HepG2 (cell line): ENCODE measurements around the gene TMEM266. TPM values are rescaled to one million over a fixed set of nuclear protein-coding genes. Genes with fewer than 3 reads are reported as not detected.
A peak's percentile ranks its signal among the peaks of the same experiment; 100 is the strongest.

ENCODE experiments used
- ATAC-seq: fragments of 200-7000 bp; cut with Tn5 transposase; 3 replicates; pipeline ENCODE4 v1.9.1; 2020; ENCODE audit warnings: mild to moderate bottlenecking, moderate library complexity
- BruUV-seq: library from RNA; stranded (reverse); fragments of 400-500 nt; replicated peaks from 2 replicates; lab custom pipeline; 2021; lab: Mats Ljungman, UMichigan
- CTCF ChIA-PET: fragments of 300-600 bp; formaldehyde crosslinking; extraction: SDS; loops from one replicate; lab custom pipeline; 2021; ENCODE audit warnings: low total read pairs, inconsistent platforms, low intra/inter-chr PET ratio; lab: Yijun Ruan, JAX
- POLR2A ChIA-PET: fragments of 350-600 bp; sonication (Branson Sonifier 250); formaldehyde crosslinking; loops from one replicate; lab custom pipeline; 2020; ENCODE audit warnings: antibody characterized with exemption, inconsistent platforms; lab: Yijun Ruan, JAX
- DNase-seq: peaks from one replicate; pipeline ENCODE4 v3.0.0-alpha.2; 2015; ENCODE audit warnings: low spot score
- FAIRE-seq: peaks from 3 replicates; lab custom pipeline; 2011; peaks lifted over from hg19 to GRCh38; lab: Jason Lieb, UNC
- H2AFZ ChIP-seq: one replicate; pipeline ENCODE4 v1.6.1; 2011; ENCODE audit warnings: low read length, inconsistent platforms
- H3K27ac ChIP-seq: fragments of 300-600 bp; 3 replicates; pipeline ENCODE4 v1.8.0; 2011; ENCODE audit warnings: mixed run types, mild to moderate bottlenecking, mixed read lengths, low read length, inconsistent platforms; ENCODE audit not compliant: insufficient read depth; ENCODE audit errors: extremely low read length
- H3K27me3 ChIP-seq, 2 experiments: fragments of 200-600 bp in 1 of 2; 2 replicates in 1 of 2; 3 replicates in 1 of 2; pipeline versions ENCODE4 v1.6.0 to v1.8.0; 2011; ENCODE audit warnings: low read length in 2 of 2, mild to moderate bottlenecking in 2 of 2, moderate library complexity in 2 of 2, inconsistent platforms in 1 of 2; ENCODE audit not compliant: insufficient read depth in 2 of 2, control insufficient read depth in 1 of 2
- H3K36me3 ChIP-seq, 2 experiments: fragments of 200-600 bp in 1 of 2; replicated peaks in 1 of 2; 2 replicates in 1 of 2; 3 replicates in 1 of 2; pipeline versions ENCODE4 v1.5.1 to v1.8.0; 2011; ENCODE audit warnings: low read length in 2 of 2, inconsistent platforms in 1 of 2; ENCODE audit not compliant: insufficient read depth in 2 of 2, control insufficient read depth in 1 of 2
- H3K4me1 ChIP-seq: 2 replicates; pipeline ENCODE4 v1.5.1; 2012; ENCODE audit warnings: low read length, inconsistent platforms; ENCODE audit not compliant: insufficient read depth
- H3K4me2 ChIP-seq: 2 replicates; pipeline ENCODE4 v1.6.0; 2011; ENCODE audit warnings: low read depth, low read length, inconsistent platforms
- H3K4me3 ChIP-seq, 3 experiments: fragments of 200-600 bp in 1 of 3; sonication (generic), shearing (Covaris generic) in 1 of 3; replicated peaks in 1 of 3; 2 replicates each; pipeline ENCODE4 v1.5.1; 2011 to 2016; ENCODE audit warnings: low read length in 3 of 3, inconsistent platforms in 2 of 3, low read depth in 2 of 3, mild to moderate bottlenecking in 2 of 3, control low read depth in 1 of 3, mixed read lengths in 1 of 3; ENCODE audit not compliant: insufficient read depth in 1 of 3
- H3K79me2 ChIP-seq: one replicate; pipeline ENCODE4 v1.6.1; 2011; ENCODE audit warnings: low read length, inconsistent platforms; ENCODE audit not compliant: insufficient read depth
- H3K9ac ChIP-seq: 2 replicates; pipeline ENCODE4 v1.6.0; 2011; ENCODE audit warnings: mild to moderate bottlenecking, low read depth, low read length, inconsistent platforms; ENCODE audit not compliant: insufficient read depth
- H3K9me3 ChIP-seq: 2 replicates; pipeline ENCODE4 v1.5.1; 2012; ENCODE audit warnings: mild to moderate bottlenecking, low read length
- H4K20me1 ChIP-seq: 2 replicates; pipeline ENCODE4 v1.6.0; 2011; ENCODE audit warnings: inconsistent platforms, mild to moderate bottlenecking, low read length, moderate library complexity; ENCODE audit not compliant: insufficient read depth
- BHLHE40 ChIP-seq: IDR thresholded peaks from 2 replicates; pipeline ENCODE4 v1.6.1; 2011; ENCODE audit warnings: low read length, improper control_type of control experiment
- KDM6A ChIP-seq: IDR thresholded peaks from 2 replicates; pipeline ENCODE4 v1.6.1; 2016; ENCODE audit warnings: low read depth
- MYC ChIP-seq: sonication (generic); formaldehyde crosslinking; IDR thresholded peaks from 2 replicates; pipeline ENCODE4 v1.9.0; 2021; ENCODE audit warnings: missing genetic modification reagents, borderline replicate concordance
- RFX3 ChIP-seq: IDR thresholded peaks from 2 replicates; pipeline ENCODE4 v1.6.1; 2016; ENCODE audit warnings: missing biosample characterization, missing genetic modification reagents
- SCMH1 ChIP-seq: sonication (generic); formaldehyde crosslinking; IDR thresholded peaks from 2 replicates; pipeline ENCODE4 v1.9.0; 2021; ENCODE audit warnings: missing genetic modification reagents, mild to moderate bottlenecking, borderline replicate concordance
- ZNF441 ChIP-seq: sonication (generic); formaldehyde crosslinking; IDR thresholded peaks from 2 replicates; pipeline ENCODE4 v1.7.0; 2021; ENCODE audit warnings: missing genetic modification reagents, borderline replicate concordance
- ZNF496 ChIP-seq: sonication (generic); formaldehyde crosslinking; IDR thresholded peaks from 2 replicates; pipeline ENCODE4 v1.8.1; 2023; ENCODE audit warnings: mild to moderate bottlenecking, moderate library complexity, missing genetic modification reagents; ENCODE audit not compliant: insufficient replicate concordance
- ZNF883 ChIP-seq: sonication (generic); formaldehyde crosslinking; IDR thresholded peaks from 2 replicates; pipeline ENCODE4 v1.5.1; 2020; ENCODE audit warnings: mild to moderate bottlenecking, missing genetic modification reagents; ENCODE audit errors: not compliant biosample characterization
- WGBS: methylation state at CpG from one replicate; pipeline ENCODE4 v1.1.6; 2017; ENCODE audit warnings: low lambda C conversion rate; 5-methylcytosine and 5-hydroxymethylcytosine counted together
- in situ Hi-C: cut with HindIII; loops from 2 replicates; pipeline ENCODE4 v1.10.0; 2017; ENCODE audit warnings: low pct_unique_long_range_greater_than_20kb; ENCODE audit not compliant: extremely low pct_ligation_motif_present
- intact Hi-C: fragments of 100-400 bp; cut with micrococcal nuclease; formaldehyde crosslinking; loops from one replicate; pipeline ENCODE4 v1.10.0; 2022; ENCODE audit not compliant: unreplicated experiment
- polyA plus RNA-seq, 8 experiments: library from polyadenylated mRNA; depleted of rRNA in 3 of 8; stranded (reverse) in 7 of 8; unstranded in 1 of 8; fragments of >200 nt; fragmentation: Illumina TruSeq in 4 of 8; extraction: Trizol in 4 of 8; gene quantifications; 2 replicates each; pipeline versions ENCODE4 v1.2.1 to v1.2.3, GENCODE V29; 2011 to 2016; ENCODE audit warnings: low read depth in 4 of 8, missing spikeins in 1 of 8, mixed read lengths in 1 of 8; ENCODE audit not compliant: insufficient read depth in 1 of 8
- total RNA-seq, 5 experiments: library from RNA; depleted of rRNA; stranded (reverse); fragments of >200 nt; fragmentation: Illumina TruSeq; extraction: Trizol; gene quantifications; 2 replicates each; pipeline ENCODE4 v1.2.3, GENCODE V29; 2016; ENCODE audit warnings: low read depth in 1 of 5
- TF ChIP-seq, protein P1 (sequence below): sonication (generic); formaldehyde crosslinking; conservative IDR thresholded peaks from 2 replicates; pipeline ENCODE4 v1.8.1; 2023; ENCODE audit warnings: missing genetic modification reagents
- TF ChIP-seq, protein P2 (sequence below): sonication (generic); formaldehyde crosslinking; IDR thresholded peaks from 2 replicates; pipeline ENCODE4 v1.9.0; 2022; ENCODE audit warnings: low read depth, missing genetic modification reagents
- TF ChIP-seq, protein P3 (sequence below): sonication (generic); formaldehyde crosslinking; IDR thresholded peaks from 2 replicates; pipeline ENCODE4 v1.8.0; 2022; ENCODE audit warnings: mild to moderate bottlenecking, missing genetic modification reagents, borderline replicate concordance
- TF ChIP-seq, protein P4 (sequence below): sonication (generic); formaldehyde crosslinking; IDR thresholded peaks from 2 replicates; pipeline ENCODE4 v1.5.0; 2020; ENCODE audit warnings: missing genetic modification reagents
- TF ChIP-seq, protein P5 (sequence below): sonication (generic); formaldehyde crosslinking; IDR thresholded peaks from 2 replicates; pipeline ENCODE4 v1.4.0; 2020; ENCODE audit warnings: missing genetic modification reagents, mild to moderate bottlenecking, borderline replicate concordance

Gene TMEM266
- total and polyA plus RNA-seq, 2 of the 13 experiments (the other 11 are each of a cell fraction or from before 2014, with no cell fraction given) = 0.04 TPM; not detected in 1

DNA sequence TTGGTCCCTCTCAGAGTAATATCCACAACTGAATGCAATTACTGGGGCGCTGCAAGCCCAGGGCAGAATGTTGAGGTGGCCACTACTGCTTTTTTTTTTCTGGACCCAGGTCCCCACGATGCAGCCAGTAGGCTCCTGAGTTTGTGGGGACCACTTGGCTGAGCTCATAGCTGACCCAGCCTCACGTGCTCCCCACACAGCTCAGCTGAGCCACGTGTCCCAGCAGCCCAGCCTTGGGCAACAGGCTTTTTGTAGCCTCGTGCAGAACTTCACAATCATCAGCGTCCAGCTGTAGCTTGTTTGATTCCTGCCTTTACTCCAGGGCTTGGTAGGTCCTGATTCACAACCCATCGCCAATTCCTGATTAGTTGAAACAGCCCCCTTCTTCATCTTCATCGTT lies 134.1 kb downstream of the TMEM266 start:
- Histone ChIP-seq H3K4me2 (0 out of 2 replicates have a peak overlapping the region, but pooled peaks have one; percentile 4), H3K9ac (no peak overlapping the region), H2AFZ (no peak overlapping the region), H3K4me3 (no peak overlapping the region), H4K20me1 (no peaks in the 10 kb centered on the region), H3K27me3 (peaks cover 1 to 10% of the 10 kb centered on the region in 2 experiments; a peak in 4 of 5 replicates), H3K9me3 (no peaks in the 10 kb centered on the region), H3K36me3 (no peaks in the 10 kb centered on the region), H3K79me2 (no peaks in the 10 kb centered on the region), H3K27ac (no peak overlapping the region), H3K4me1 (peaks cover 63% of the 10 kb centered on the region)
- no TSS peak for BruUV-seq
- in situ Hi-C loops = loop anchor here (5.0 to 10.0 kb wide), 2 partner anchors 138 to 671 kb away; no protein-coding TSS in a partner anchor
- no peak for FAIRE-seq
- POLR2A ChIA-PET = no interaction called here
- CTCF ChIA-PET = no interaction called here
- intact Hi-C loops = loop anchor here (5.0 to 10.0 kb wide), 2 partner anchors 91 to 138 kb away; no protein-coding TSS in a partner anchor
- WGBS = 41% methylated on average over 7 of the region's 8 CpGs
- no peak for ATAC-seq
- no peak for DNase-seq
- TF ChIP-seq, protein P1, sequence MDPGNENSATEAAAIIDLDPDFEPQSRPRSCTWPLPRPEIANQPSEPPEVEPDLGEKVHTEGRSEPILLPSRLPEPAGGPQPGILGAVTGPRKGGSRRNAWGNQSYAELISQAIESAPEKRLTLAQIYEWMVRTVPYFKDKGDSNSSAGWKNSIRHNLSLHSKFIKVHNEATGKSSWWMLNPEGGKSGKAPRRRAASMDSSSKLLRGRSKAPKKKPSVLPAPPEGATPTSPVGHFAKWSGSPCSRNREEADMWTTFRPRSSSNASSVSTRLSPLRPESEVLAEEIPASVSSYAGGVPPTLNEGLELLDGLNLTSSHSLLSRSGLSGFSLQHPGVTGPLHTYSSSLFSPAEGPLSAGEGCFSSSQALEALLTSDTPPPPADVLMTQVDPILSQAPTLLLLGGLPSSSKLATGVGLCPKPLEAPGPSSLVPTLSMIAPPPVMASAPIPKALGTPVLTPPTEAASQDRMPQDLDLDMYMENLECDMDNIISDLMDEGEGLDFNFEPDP (CRISPR knock-in tag) = no peak
- TF ChIP-seq, protein P2, sequence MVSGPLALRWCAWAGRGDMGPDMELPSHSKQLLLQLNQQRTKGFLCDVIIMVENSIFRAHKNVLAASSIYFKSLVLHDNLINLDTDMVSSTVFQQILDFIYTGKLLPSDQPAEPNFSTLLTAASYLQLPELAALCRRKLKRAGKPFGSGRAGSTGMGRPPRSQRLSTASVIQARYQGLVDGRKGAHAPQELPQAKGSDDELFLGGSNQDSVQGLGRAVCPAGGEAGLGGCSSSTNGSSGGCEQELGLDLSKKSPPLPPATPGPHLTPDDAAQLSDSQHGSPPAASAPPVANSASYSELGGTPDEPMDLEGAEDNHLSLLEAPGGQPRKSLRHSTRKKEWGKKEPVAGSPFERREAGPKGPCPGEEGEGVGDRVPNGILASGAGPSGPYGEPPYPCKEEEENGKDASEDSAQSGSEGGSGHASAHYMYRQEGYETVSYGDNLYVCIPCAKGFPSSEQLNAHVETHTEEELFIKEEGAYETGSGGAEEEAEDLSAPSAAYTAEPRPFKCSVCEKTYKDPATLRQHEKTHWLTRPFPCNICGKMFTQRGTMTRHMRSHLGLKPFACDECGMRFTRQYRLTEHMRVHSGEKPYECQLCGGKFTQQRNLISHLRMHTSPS (CRISPR knock-in tag) = no peak
- TF ChIP-seq BHLHE40 (peak; percentile 74), ZNF883 (CRISPR knock-in tag) (no peak), MYC (CRISPR knock-in tag) (peak; percentile 50; the same call in 1 of the 2 replicates), KDM6A (CRISPR knock-in tag) (no peak), RFX3 (CRISPR knock-in tag) (no peak), ZNF441 (CRISPR knock-in tag) (no peak), SCMH1 (CRISPR knock-in tag) (no peak), ZNF496 (CRISPR knock-in tag) (no peak)
- TF ChIP-seq, protein P3, sequence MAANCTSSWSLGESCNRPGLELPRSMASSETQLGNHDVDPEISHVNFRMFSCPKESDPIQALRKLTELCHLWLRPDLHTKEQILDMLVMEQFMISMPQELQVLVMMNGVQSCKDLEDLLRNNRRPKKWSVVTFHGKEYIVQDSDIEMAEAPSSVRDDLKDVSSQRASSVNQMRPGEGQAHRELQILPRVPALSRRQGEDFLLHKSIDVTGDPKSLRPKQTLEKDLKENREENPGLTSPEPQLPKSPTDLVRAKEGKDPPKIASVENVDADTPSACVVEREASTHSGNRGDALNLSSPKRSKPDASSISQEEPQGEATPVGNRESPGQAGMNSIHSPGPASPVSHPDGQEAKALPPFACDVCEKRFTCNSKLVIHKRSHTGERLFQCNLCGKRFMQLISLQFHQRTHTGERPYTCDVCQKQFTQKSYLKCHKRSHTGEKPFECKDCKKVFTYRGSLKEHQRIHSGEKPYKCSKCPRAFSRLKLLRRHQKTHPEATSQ (CRISPR knock-in tag) = no peak
- TF ChIP-seq, protein P4, sequence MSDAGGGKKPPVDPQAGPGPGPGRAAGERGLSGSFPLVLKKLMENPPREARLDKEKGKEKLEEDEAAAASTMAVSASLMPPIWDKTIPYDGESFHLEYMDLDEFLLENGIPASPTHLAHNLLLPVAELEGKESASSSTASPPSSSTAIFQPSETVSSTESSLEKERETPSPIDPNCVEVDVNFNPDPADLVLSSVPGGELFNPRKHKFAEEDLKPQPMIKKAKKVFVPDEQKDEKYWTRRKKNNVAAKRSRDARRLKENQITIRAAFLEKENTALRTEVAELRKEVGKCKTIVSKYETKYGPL (CRISPR knock-in tag) = no peak
- TF ChIP-seq, protein P5, sequence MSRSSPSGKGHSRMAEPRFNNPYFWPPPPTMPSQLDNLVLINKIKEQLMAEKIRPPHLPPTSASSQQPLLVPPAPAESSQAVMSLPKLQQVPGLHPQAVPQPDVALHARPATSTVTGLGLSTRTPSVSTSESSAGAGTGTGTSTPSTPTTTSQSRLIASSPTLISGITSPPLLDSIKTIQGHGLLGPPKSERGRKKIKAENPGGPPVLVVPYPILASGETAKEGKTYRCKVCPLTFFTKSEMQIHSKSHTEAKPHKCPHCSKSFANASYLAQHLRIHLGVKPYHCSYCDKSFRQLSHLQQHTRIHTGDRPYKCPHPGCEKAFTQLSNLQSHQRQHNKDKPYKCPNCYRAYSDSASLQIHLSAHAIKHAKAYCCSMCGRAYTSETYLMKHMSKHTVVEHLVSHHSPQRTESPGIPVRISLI (CRISPR knock-in tag) = no peak
